ENCODE measurements around the gene HBD. TPM values are rescaled to one million over a fixed set of nuclear protein-coding genes. Genes with fewer than 3 reads are reported as not detected.

Gene HBD
- total RNA-seq, result not detected
- long read RNA-seq, result 0 reads

- no peak for DNase-seq (ENCODE audit: missing footprints)
- intact Hi-C loops (cut with DNase I), result no loop called here
- ATAC-seq, result no peak
Observed at GRCh38 chr11:5234381-5234834, at the start of gene HBD. HBD (minus strand) TSS chr11:5234483; CDS start chr11:5234433, 50 bp downstream.

- ATAC-seq, result no peak
- intact Hi-C loops (cut with DNase I), result no loop called here
- no peak for DNase-seq (ENCODE audit: missing footprints)
Observed at GRCh38 chr11:5283882-5284281, 49.6 kb upstream of the HBD start.

GRCh38 chr11:5283086-5283485 is 48.8 kb upstream of the HBD start:
- intact Hi-C loops (cut with DNase I), result no loop called here
- DNase-seq (ENCODE audit: missing footprints) (no peak), ATAC-seq (no peak)

- DNase-seq (ENCODE audit: missing footprints) (no peak), ATAC-seq (no peak)
- intact Hi-C loops (cut with DNase I), result no loop called here
Observed at GRCh38 chr11:5282628-5283027, 48.3 kb upstream of the HBD start.

GRCh38 chr11:5281596-5281995 is 47.3 kb upstream of the HBD start:
- ATAC-seq, result no peak
- intact Hi-C loops (cut with DNase I), result no loop called here
- no peak for DNase-seq (ENCODE audit: missing footprints)

GRCh38 chr11:5280582-5281102 is 46.4 kb upstream of the HBD start:
- DNase-seq (ENCODE audit: missing footprints), result no peak
- intact Hi-C loops (cut with DNase I), result no loop called here
- peak; percentile 54 for ATAC-seq

GRCh38 chr11:5279471-5280090 is 45.3 kb upstream of the HBD start:
- ATAC-seq, result no peak
- no peak for DNase-seq (ENCODE audit: missing footprints)
- intact Hi-C loops (cut with DNase I), result no loop called here

- intact Hi-C loops (cut with DNase I), result no loop called here
- no peak for ATAC-seq
Observed at GRCh38 chr11:5277807-5278382, 43.6 kb upstream of the HBD start.

GRCh38 chr11:5276697-5277096 is 42.4 kb upstream of the HBD start:
- DNase-seq (ENCODE audit: missing footprints) (no peak), ATAC-seq (no peak)
- intact Hi-C loops (cut with DNase I), result no loop called here

More at GRCh38 chr11:5277807-5278382, 43.6 kb upstream of the HBD start:
- no peak for DNase-seq (ENCODE audit: missing footprints)

- no peak for DNase-seq (ENCODE audit: missing footprints)
- intact Hi-C loops (cut with DNase I), result no loop called here
- no peak for ATAC-seq
Observed at GRCh38 chr11:5275369-5276110, 41.3 kb upstream of the HBD start.

GRCh38 chr11:5274395-5274794 is 40.1 kb upstream of the HBD start:
- ATAC-seq, result no peak
- intact Hi-C loops (cut with DNase I), result no loop called here
- no peak for DNase-seq (ENCODE audit: missing footprints)

GRCh38 chr11:5272395-5273017 is 38.2 kb upstream of the HBD start:
- intact Hi-C loops (cut with DNase I), result no loop called here
- ATAC-seq, result no peak
- no peak for DNase-seq (ENCODE audit: missing footprints)

- ATAC-seq, result no peak
- DNase-seq (ENCODE audit: missing footprints), result no peak
- intact Hi-C loops (cut with DNase I), result no loop called here
Observed at GRCh38 chr11:5269715-5270147, 35.4 kb upstream of the HBD start, which contains the start of gene HBE1. HBE1 (minus strand) TSS chr11:5269945; CDS start chr11:5269890, 55 bp downstream.

GRCh38 chr11:5267033-5267563 is 32.8 kb upstream of the HBD start:
- intact Hi-C loops (cut with DNase I), result no loop called here
- ATAC-seq (no peak), DNase-seq (ENCODE audit: missing footprints) (no peak)

GRCh38 chr11:5266609-5267008 is 32.3 kb upstream of the HBD start:
- DNase-seq (ENCODE audit: missing footprints) (no peak), ATAC-seq (no peak)
- intact Hi-C loops (cut with DNase I), result no loop called here

GRCh38 chr11:5265832-5266231 is 31.5 kb upstream of the HBD start:
- DNase-seq (ENCODE audit: missing footprints) (no peak), ATAC-seq (no peak)
- intact Hi-C loops (cut with DNase I), result no loop called here

- ATAC-seq, result no peak
- intact Hi-C loops (cut with DNase I), result no loop called here
- peak; percentile 37 for DNase-seq (ENCODE audit: missing footprints)
Observed at GRCh38 chr11:5258543-5259262, 24.4 kb upstream of the HBD start.

- ATAC-seq (no peak), DNase-seq (ENCODE audit: missing footprints) (no peak)
- intact Hi-C loops (cut with DNase I), result no loop called here
Observed at GRCh38 chr11:5257296-5257695, 23.0 kb upstream of the HBD start.
